IPS-20b (cell line): ENCODE results near the gene NPR1.
"Not testable (repeated sequence)": the region's sequence is repeated elsewhere in the genome, so short reads cannot be mapped to it uniquely, and the experiment has no call there.

Experiments used
- H3K27ac ChIP-seq: one replicate; pipeline ENCODE4 v1.5.1; 2013; ENCODE audit warnings: low read length
- H3K27me3 ChIP-seq: 2 replicates; pipeline ENCODE4 v1.6.1; 2013; ENCODE audit warnings: mild to moderate bottlenecking, low read length, inconsistent platforms; ENCODE audit not compliant: insufficient read depth
- H3K36me3 ChIP-seq: 2 replicates; pipeline ENCODE4 v1.6.1; 2013; ENCODE audit warnings: low read depth, mild to moderate bottlenecking, inconsistent platforms, low read length, moderate library complexity; ENCODE audit not compliant: insufficient read depth
- H3K4me1 ChIP-seq: 2 replicates; pipeline ENCODE4 v1.6.1; 2013; ENCODE audit warnings: mild to moderate bottlenecking, control low read depth, inconsistent platforms, low read length, moderate library complexity; ENCODE audit not compliant: insufficient read depth
- H3K4me3 ChIP-seq: 2 replicates; pipeline ENCODE4 v1.5.1; 2013; ENCODE audit warnings: mild to moderate bottlenecking, low read length, inconsistent platforms
- H3K9ac ChIP-seq: 2 replicates; pipeline ENCODE4 v1.6.1; 2013; ENCODE audit warnings: low read depth, mild to moderate bottlenecking, inconsistent platforms, low read length, moderate library complexity
- H3K9me3 ChIP-seq: 2 replicates; pipeline ENCODE4 v1.6.1; 2013; ENCODE audit warnings: mild to moderate bottlenecking, low read depth, low read length, inconsistent platforms; ENCODE audit not compliant: insufficient read depth

NPR1 gene

DNA sequence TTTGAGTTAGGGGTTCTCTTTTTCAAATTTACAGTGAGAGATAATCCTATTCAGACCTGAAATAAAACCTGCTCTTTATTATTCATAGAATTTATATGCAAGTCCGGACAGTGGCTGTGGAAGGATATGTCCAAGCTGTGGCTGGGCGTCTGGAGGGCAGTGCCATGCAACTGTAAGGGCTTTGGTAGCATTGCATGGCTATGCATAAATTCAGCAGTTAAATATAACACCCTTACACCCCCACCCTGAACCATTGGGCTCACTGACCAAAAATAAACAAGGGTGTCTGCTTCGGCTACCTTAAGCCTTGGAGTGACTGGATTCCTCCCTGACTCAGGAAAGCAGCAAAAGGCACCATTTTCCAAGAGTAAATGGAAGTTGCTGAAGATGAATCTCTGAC, 39.2 kb upstream of the NPR1 start:
- Histone ChIP-seq H3K4me3 (no peak overlapping the region), H3K36me3 (peaks cover 88% of the 10 kb centered on the region), H3K4me1 (no peaks in the 10 kb centered on the region), H3K9me3 (no peaks in the 10 kb centered on the region), H3K9ac (no peak overlapping the region), H3K27ac (no peak overlapping the region), H3K27me3 (no peaks in the 10 kb centered on the region)

DNA sequence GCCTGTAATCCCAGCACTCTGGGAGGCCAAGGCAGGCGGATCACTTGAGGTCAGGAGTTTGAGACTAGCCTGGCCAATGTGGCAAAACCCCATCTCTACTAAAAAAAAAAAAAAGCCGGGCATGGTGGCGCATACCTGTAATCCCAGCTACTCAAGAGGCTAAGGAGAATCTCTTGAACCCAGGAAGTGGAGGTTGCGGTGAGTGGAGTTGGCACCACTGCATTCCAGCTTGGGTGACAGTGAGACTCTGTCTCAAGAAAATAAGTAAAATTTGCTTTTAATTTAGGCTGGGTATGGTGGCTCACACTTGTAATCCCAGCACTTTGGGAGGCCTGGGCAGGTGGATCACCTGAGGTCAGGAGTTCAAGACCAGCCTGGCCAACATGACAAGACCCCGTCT, 38.3 kb upstream of the NPR1 start:
- not testable (repeated sequence) for H3K27me3 ChIP-seq, H3K4me1 ChIP-seq, H3K27ac ChIP-seq, H3K9me3 ChIP-seq, H3K4me3 ChIP-seq, H3K9ac ChIP-seq
- H3K36me3 ChIP-seq, result peaks cover 97% of the 10 kb centered on the region

DNA sequence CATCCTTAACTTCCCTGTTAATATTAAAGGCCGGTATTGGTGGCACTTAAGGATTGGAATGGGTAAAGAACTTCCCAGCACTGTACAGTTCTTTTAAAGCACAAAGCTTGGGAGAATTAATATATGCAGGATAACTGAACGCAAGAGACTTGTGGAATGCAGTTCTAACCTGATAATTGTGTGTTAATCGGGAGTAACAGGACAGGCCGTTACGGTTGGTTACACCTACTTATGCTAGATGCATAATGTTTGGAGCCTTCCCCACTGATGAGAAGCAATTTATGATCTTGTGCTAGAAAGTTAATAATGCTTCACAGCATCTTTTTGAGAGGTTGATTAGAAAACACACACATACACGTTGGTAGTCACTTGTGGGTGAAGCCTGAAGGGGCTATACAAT, 37.6 kb upstream of the NPR1 start:
- Histone ChIP-seq H3K4me3 (no peak overlapping the region), H3K4me1 (no peaks in the 10 kb centered on the region), H3K27me3 (no peaks in the 10 kb centered on the region), H3K36me3 (peaks cover 100% of the 10 kb centered on the region), H3K9ac (no peak overlapping the region), H3K27ac (no peak overlapping the region), H3K9me3 (no peaks in the 10 kb centered on the region)

DNA sequence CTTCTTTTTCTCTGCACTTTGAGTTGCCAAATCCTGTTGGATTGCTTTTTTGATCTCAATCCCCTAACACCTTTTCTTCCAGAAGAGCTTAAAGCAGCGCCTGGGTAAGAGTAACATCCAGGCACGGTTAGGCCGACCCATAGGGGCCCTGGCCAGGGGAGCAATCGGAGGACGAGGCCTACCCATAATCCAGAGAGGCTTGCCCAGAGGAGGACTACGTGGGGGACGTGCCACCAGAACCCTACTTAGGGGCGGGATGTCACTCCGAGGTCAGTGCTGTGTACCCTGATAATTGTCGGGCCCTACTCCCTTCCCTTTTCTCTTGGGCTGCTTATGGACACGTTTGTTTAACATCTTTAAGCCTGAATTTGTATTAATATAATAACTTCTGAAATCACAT, 36.3 kb upstream of the NPR1 start:
- Histone ChIP-seq H3K4me3 (no peak overlapping the region), H3K27ac (no peak overlapping the region), H3K9me3 (no peaks in the 10 kb centered on the region), H3K9ac (no peak overlapping the region), H3K36me3 (peaks cover 97% of the 10 kb centered on the region), H3K27me3 (no peaks in the 10 kb centered on the region), H3K4me1 (no peaks in the 10 kb centered on the region)

- Histone ChIP-seq H3K4me3 (no peak overlapping the region), H3K9me3 (no peaks in the 10 kb centered on the region), H3K27me3 (no peaks in the 10 kb centered on the region), H3K9ac (no peak overlapping the region), H3K4me1 (no peaks in the 10 kb centered on the region), H3K36me3 (peaks cover 87% of the 10 kb centered on the region), H3K27ac (no peak overlapping the region)
Measured at GRCh38 chr1:153643100-153643499, 35.4 kb upstream of the NPR1 start.

DNA sequence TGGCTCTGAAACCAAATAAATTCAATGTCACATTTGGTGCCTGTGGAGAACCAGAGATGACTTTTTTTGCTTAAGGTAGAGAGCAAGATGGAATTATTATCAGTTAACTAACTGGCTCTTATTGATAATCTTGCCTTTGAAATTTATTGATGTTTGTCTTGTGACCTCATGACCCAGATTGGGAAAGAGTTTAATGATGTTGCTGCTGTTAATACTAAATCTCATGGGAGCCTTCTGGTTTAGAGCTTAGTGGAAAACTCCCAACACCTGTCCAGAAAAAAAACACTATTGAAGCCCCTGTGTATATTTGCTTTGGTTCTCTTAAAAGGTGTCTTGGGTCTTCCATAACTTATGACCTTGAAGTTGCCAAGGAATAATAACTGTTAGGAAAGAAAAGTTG, 34.7 kb upstream of the NPR1 start:
- no peaks in the 10 kb centered on the region for H3K9me3 ChIP-seq
- no peak overlapping the region for H3K9ac ChIP-seq
- no peaks in the 10 kb centered on the region for H3K4me1 ChIP-seq
- H3K36me3 ChIP-seq, result peaks cover 80% of the 10 kb centered on the region
- H3K27ac ChIP-seq, result no peak overlapping the region
- no peak overlapping the region for H3K4me3 ChIP-seq
- H3K27me3 ChIP-seq, result no peaks in the 10 kb centered on the region

- no peaks in the 10 kb centered on the region for H3K4me1 ChIP-seq
- H3K27me3 ChIP-seq, result no peaks in the 10 kb centered on the region
- H3K27ac ChIP-seq, result no peak overlapping the region
- no peak overlapping the region for H3K9ac ChIP-seq
- H3K36me3 ChIP-seq, result peaks cover 50% of the 10 kb centered on the region
- no peaks in the 10 kb centered on the region for H3K9me3 ChIP-seq
- no peak overlapping the region for H3K4me3 ChIP-seq
Measured at GRCh38 chr1:153646672-153647345, 31.7 kb upstream of the NPR1 start.

DNA sequence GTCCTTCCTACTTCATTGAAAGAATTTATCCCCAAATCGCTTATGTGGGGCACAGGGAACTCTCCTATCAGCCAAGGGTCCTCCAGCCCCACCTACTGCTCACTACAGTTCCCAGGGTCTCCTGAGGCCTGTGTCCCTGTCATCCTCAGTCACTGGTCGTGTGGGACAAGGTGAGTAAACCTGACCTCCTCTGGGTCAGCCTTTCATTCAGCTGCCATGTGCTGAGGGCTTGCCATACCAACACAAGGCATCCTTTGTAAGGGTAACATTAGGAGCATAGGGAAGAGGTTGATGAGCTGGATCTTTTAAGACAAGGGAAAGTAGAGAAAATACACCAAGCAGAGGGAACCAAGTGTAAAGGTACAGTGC, 31.2 kb upstream of the NPR1 start:
- peaks cover 45% of the 10 kb centered on the region for H3K36me3 ChIP-seq
- no peaks in the 10 kb centered on the region for H3K4me1 ChIP-seq
- no peaks in the 10 kb centered on the region for H3K9me3 ChIP-seq
- H3K27ac ChIP-seq, result no peak overlapping the region
- H3K4me3 ChIP-seq, result no peak overlapping the region
- no peaks in the 10 kb centered on the region for H3K27me3 ChIP-seq
- H3K9ac ChIP-seq, result no peak overlapping the region

- Histone ChIP-seq H3K4me3 (no peak overlapping the region), H3K4me1 (no peaks in the 10 kb centered on the region), H3K36me3 (peaks cover 37% of the 10 kb centered on the region), H3K9ac (no peak overlapping the region), H3K27me3 (no peaks in the 10 kb centered on the region), H3K27ac (no peak overlapping the region), H3K9me3 (no peaks in the 10 kb centered on the region)
Measured at GRCh38 chr1:153648000-153648643, 30.4 kb upstream of the NPR1 start.

GRCh38 chr1:153649137-153649862, 29.2 kb upstream of the NPR1 start:
- no peak overlapping the region for H3K27ac ChIP-seq
- no peaks in the 10 kb centered on the region for H3K9me3 ChIP-seq
- no peak overlapping the region for H3K9ac ChIP-seq

GRCh38 chr1:153649863-153650235, 28.6 kb upstream of the NPR1 start:
- no peak overlapping the region for H3K27ac ChIP-seq
- no peaks in the 10 kb centered on the region for H3K9me3 ChIP-seq
- H3K4me3 ChIP-seq, result no peak overlapping the region
- H3K4me1 ChIP-seq, result no peaks in the 10 kb centered on the region
- H3K27me3 ChIP-seq, result no peaks in the 10 kb centered on the region
- no peak overlapping the region for H3K9ac ChIP-seq
- H3K36me3 ChIP-seq, result peaks cover 20% of the 10 kb centered on the region

More at GRCh38 chr1:153649137-153649862, 29.2 kb upstream of the NPR1 start:
- no peak overlapping the region for H3K4me3 ChIP-seq
- peaks cover 25% of the 10 kb centered on the region for H3K36me3 ChIP-seq
- H3K4me1 ChIP-seq, result no peaks in the 10 kb centered on the region
- H3K27me3 ChIP-seq, result no peaks in the 10 kb centered on the region

GRCh38 chr1:153651771-153652170, 26.7 kb upstream of the NPR1 start:
- H3K4me3 ChIP-seq, result no peak overlapping the region
- no peak overlapping the region for H3K27ac ChIP-seq
- no peaks in the 10 kb centered on the region for H3K9me3 ChIP-seq
- H3K4me1 ChIP-seq, result no peaks in the 10 kb centered on the region
- H3K27me3 ChIP-seq, result no peaks in the 10 kb centered on the region
- H3K36me3 ChIP-seq, result peaks cover under 1% of the 10 kb centered on the region; the same call in 1 of the 2 replicates
- H3K9ac ChIP-seq, result no peak overlapping the region
